GM20000 (cell line): ENCODE data around the gene CCBE1.

ENCODE experiments used
- DNase-seq: peaks from one replicate; pipeline ENCODE4 v3.0.0; 2012; ENCODE audit warnings: low spot score
- TF ChIP-seq, protein P1 (sequence below): IDR thresholded peaks from 2 replicates; pipeline ENCODE4 v1.5.1; 2012; ENCODE audit warnings: mild to moderate bottlenecking, control low read depth; ENCODE audit errors: extremely low read depth, missing control alignments

The CCBE1 gene

DNA sequence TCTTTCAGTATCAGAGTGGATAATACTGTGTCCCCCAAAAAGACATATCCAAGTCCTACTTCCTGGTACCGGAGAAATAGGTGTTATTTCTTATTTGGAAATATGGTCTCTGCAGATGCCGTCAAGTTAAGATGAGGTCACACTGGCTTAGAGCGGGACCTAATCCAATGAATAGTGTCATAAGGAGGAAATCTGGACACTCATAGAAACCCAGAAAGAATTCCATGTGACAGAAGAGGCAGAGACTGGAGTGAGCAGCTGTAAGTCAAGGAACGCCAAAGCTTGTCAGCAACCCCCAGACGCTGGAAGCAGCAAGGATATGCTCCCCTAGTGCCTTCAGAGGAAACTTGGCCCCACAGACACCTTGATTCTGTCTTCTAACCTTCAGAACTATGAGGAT, 69.8 kb downstream of the CCBE1 start:
- TF ChIP-seq, protein P1, sequence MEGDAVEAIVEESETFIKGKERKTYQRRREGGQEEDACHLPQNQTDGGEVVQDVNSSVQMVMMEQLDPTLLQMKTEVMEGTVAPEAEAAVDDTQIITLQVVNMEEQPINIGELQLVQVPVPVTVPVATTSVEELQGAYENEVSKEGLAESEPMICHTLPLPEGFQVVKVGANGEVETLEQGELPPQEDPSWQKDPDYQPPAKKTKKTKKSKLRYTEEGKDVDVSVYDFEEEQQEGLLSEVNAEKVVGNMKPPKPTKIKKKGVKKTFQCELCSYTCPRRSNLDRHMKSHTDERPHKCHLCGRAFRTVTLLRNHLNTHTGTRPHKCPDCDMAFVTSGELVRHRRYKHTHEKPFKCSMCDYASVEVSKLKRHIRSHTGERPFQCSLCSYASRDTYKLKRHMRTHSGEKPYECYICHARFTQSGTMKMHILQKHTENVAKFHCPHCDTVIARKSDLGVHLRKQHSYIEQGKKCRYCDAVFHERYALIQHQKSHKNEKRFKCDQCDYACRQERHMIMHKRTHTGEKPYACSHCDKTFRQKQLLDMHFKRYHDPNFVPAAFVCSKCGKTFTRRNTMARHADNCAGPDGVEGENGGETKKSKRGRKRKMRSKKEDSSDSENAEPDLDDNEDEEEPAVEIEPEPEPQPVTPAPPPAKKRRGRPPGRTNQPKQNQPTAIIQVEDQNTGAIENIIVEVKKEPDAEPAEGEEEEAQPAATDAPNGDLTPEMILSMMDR = no peak
- no peak for DNase-seq

DNA sequence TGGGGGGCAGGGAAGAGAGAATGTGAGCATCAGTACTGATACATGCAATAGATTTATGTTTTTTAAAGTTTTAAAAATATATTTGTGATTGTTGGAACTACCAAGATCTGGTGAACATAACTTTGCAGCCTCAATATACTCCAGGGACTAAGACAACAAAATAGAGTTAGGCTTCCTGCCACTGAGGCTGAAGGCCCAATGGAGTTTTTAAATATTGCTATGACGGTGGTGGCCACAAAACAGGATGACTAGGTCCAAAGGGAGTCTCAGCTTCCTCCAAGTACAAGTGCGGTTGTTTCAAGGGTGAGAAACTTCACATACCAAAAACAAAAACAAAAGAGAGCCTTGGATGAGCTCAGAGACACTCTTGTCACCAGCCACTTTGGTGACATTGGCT, 72.9 kb downstream of the CCBE1 start:
- no peak for DNase-seq
- TF ChIP-seq, protein P1 = no peak

DNA sequence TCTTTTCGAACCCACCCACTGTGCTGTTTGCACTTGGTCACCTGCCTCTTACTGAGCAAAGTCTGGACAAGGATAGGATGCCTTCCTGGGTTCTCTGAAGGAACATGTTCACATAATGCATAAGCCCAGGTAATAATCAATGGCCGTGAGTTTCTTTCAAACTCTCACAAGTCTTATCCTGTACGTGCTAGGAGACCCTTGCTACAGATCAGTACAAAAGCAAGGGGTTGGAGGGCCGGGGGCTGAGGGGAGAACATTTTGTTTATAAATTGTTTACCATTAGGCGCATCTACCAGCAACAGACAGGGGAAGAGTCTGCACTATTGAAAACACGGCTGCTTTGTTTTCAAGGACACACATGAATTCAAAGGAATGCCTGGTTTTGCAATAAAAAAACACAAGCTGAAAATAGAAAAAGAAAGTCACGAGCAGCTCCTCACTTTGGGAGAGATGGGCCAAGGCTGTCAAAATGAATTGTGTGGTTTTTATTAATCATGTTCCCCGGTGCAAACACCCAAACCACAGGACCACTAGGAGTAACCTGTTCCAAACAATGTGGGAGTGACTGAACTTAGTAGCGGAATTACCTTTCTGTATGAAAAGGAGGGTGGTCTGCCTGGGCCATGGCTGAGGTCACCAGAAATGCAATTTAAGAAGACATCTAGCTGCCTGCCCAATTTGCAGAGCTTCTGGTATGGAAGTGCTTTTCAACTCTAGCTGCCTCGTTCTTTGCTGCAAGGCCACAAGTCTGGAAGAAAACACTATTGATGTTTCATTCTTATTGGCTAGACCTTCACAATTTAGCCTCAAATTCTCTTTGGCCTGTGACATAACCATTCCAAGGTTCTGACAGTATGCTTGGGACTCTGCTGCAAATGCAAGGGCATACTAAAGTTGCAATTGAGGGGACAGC, 73.5 kb downstream of the CCBE1 start:
- no peak for DNase-seq
- TF ChIP-seq, protein P1 = no peak

DNA sequence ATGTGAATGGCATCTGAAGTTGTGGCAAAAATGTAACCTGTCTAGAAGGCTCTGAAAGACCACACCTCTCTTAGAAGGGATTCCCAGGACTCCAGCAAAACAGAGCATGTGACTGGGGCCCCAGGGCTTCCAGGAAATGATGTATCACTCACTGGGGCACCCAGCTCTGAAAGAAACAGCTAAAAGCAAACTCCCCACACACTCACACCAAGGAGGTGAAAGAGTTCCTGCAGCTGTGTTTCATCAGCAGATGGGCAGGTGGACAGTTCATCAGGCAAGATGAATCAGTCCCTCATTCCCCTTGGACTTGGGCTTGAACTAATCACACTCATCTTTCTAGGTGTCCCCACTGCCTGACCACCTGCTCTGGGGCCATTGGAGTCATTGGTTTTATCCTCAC, 76.2 kb downstream of the CCBE1 start:
- TF ChIP-seq, protein P1 = no peak
- no peak for DNase-seq

DNA sequence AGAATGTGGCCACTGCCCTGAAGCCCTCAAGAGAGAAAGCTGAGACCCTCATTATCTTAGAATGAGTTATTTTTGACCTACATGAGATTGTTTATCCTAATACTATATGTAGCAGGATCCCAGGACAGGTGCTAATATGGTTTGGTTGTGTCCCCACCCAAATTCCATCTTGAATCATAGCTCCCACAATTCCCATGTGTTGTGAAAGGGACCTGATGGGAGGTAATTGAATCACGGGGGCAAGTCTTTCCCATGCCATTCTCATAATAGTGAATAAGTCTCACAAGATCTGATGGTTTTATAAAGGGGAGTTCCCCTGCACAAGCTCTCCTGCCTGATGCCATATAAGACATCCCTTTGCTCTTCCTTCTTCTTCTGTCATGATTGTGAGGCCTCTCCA, 76.8 kb downstream of the CCBE1 start:
- TF ChIP-seq, protein P1 = no peak
- no peak for DNase-seq

DNA sequence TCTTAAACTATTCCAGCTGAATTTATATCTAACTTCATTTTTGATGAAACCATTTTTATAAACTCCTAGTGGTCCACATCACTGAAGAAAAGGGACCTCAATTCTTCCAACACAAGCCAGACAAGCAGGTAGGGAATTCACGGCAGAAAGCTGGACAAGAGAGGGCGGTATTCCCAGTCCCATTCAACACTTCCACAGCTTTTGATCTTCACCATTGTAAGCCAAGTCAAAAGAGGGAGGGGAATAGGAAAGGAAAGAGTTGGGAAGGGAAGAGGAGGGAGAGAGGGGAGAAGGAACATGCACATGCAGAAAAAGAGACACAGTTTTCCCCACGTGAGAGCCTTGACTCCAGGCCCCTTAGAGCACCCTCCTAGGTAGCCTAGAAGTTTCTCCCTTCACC, 77.4 kb downstream of the CCBE1 start:
- DNase-seq = no peak
- TF ChIP-seq, protein P1 = no peak

DNA sequence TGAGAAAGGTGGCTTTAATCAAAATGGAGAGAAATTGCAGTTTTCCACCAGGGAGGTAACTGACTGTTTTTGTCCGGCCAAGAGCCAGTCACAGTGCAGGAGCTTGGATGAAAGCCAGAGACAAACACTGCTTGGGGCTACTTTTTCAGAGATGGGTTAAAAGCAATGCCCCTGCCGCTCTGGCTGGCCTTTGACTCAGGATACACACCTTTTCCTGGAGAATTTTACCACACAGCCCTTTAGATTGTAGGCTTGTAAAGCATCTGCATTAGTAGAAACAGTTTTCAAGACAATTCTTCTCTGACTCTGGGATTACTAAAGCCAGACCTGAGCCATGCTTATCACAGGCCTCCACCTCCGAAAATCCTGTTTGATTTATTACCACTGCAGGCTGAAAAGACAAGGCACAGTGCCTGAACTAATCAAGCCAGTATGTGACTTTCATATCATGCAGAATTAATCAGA, 79.7 kb downstream of the CCBE1 start:
- no peak for DNase-seq
- TF ChIP-seq, protein P1 = no peak
